Measurements from ENCODE around the gene SHANK1.

Gene SHANK1

GRCh38 chr19:50662651-50663481, 56.7 kb downstream of the SHANK1 start:
- Histone ChIP-seq H3K9me2 (replicated peaks; ENCODE audit: low read depth, low read length) (no peaks in the 10 kb centered on the region), H3K9ac (ENCODE audit: low read depth, low read length, poor library complexity, severe bottlenecking) (no peak overlapping the region), H3K4me1 (ENCODE audit: insufficient read depth, low read length, poor library complexity, severe bottlenecking) (no peaks in the 10 kb centered on the region), H3K36me3 (ENCODE audit: insufficient read depth, low read length) (no peaks in the 10 kb centered on the region), H4K20me1 (ENCODE audit: insufficient read depth, low read length, poor library complexity, severe bottlenecking) (no peaks in the 10 kb centered on the region), H3K79me2 (ENCODE audit: insufficient read depth, low read length) (no peaks in the 10 kb centered on the region), H3K4me3 (ENCODE audit: low read length, poor library complexity, severe bottlenecking) (no peak overlapping the region), H3K27me3 (ENCODE audit: insufficient read depth, low read length, poor library complexity, severe bottlenecking) (no peaks in the 10 kb centered on the region), H3K4me2 (ENCODE audit: low read depth, low read length, poor library complexity, severe bottlenecking) (no peak overlapping the region), H3F3A (ENCODE audit: low read depth) (no peaks in the 10 kb centered on the region), H3K9me3 (ENCODE audit: insufficient read depth, low read depth, low read length) (no peaks in the 10 kb centered on the region), H2AFZ (ENCODE audit: low read length) (no peak overlapping the region)
- TF ChIP-seq CTCF (conservative IDR thresholded peaks at IDR 0.05; ENCODE audit: low read length) = no peak
- no peak for TF ChIP-seq EZH2phosphoT487 (IDR thresholded peaks at IDR 0.05; ENCODE audit: borderline replicate concordance)

- Histone ChIP-seq H3K4me2 (ENCODE audit: low read depth, low read length, poor library complexity, severe bottlenecking) (no peak overlapping the region), H2AFZ (ENCODE audit: low read length) (no peak overlapping the region), H3K9ac (ENCODE audit: low read depth, low read length, poor library complexity, severe bottlenecking) (no peak overlapping the region), H3K4me1 (ENCODE audit: insufficient read depth, low read length, poor library complexity, severe bottlenecking) (no peaks in the 10 kb centered on the region), H3K36me3 (ENCODE audit: insufficient read depth, low read length) (no peaks in the 10 kb centered on the region), H3K79me2 (ENCODE audit: insufficient read depth, low read length) (no peaks in the 10 kb centered on the region), H3K27me3 (ENCODE audit: insufficient read depth, low read length, poor library complexity, severe bottlenecking) (no peaks in the 10 kb centered on the region), H3K9me2 (replicated peaks; ENCODE audit: low read depth, low read length) (no peaks in the 10 kb centered on the region), H3K9me3 (ENCODE audit: insufficient read depth, low read depth, low read length) (no peaks in the 10 kb centered on the region), H3F3A (ENCODE audit: low read depth) (no peaks in the 10 kb centered on the region), H3K4me3 (ENCODE audit: low read length, poor library complexity, severe bottlenecking) (no peak overlapping the region), H4K20me1 (ENCODE audit: insufficient read depth, low read length, poor library complexity, severe bottlenecking) (no peaks in the 10 kb centered on the region)
- no peak for TF ChIP-seq CTCF (conservative IDR thresholded peaks at IDR 0.05; ENCODE audit: low read length)
- TF ChIP-seq EZH2phosphoT487 (IDR thresholded peaks at IDR 0.05; ENCODE audit: borderline replicate concordance) = no peak
These were observed 57.6 kb downstream of the SHANK1 start for GRCh38 chr19:50661766-50662650.

- TF ChIP-seq EZH2phosphoT487 (IDR thresholded peaks at IDR 0.05; ENCODE audit: borderline replicate concordance) (no peak), CTCF (conservative IDR thresholded peaks at IDR 0.05; ENCODE audit: low read length) (no peak)
- Histone ChIP-seq H3K27me3 (ENCODE audit: insufficient read depth, low read length, poor library complexity, severe bottlenecking) (no peaks in the 10 kb centered on the region), H3K9me3 (ENCODE audit: insufficient read depth, low read depth, low read length) (no peaks in the 10 kb centered on the region), H2AFZ (ENCODE audit: low read length) (no peak overlapping the region), H3K4me2 (ENCODE audit: low read depth, low read length, poor library complexity, severe bottlenecking) (no peak overlapping the region), H3K9me2 (replicated peaks; ENCODE audit: low read depth, low read length) (no peaks in the 10 kb centered on the region), H3K9ac (ENCODE audit: low read depth, low read length, poor library complexity, severe bottlenecking) (no peak overlapping the region), H3F3A (ENCODE audit: low read depth) (no peaks in the 10 kb centered on the region), H3K36me3 (ENCODE audit: insufficient read depth, low read length) (no peaks in the 10 kb centered on the region), H3K4me1 (ENCODE audit: insufficient read depth, low read length, poor library complexity, severe bottlenecking) (no peaks in the 10 kb centered on the region), H4K20me1 (ENCODE audit: insufficient read depth, low read length, poor library complexity, severe bottlenecking) (no peaks in the 10 kb centered on the region), H3K4me3 (ENCODE audit: low read length, poor library complexity, severe bottlenecking) (no peak overlapping the region), H3K79me2 (ENCODE audit: insufficient read depth, low read length) (no peaks in the 10 kb centered on the region)
These were observed 58.6 kb downstream of the SHANK1 start for GRCh38 chr19:50661023-50661422.
